NOMO-1 (cell line): Measurements from ENCODE around the gene PCBP3.
A peak's percentile ranks its signal among the peaks of the same experiment; 100 is the strongest.

Experiments used
- DNase-seq, 2 experiments: peaks; one replicate each; lab custom pipeline; 2025; ENCODE audit not compliant: unreplicated experiment in 2 of 2; lab: John Stamatoyannopoulos, UW

PCBP3 gene

GRCh38 chr21:45723049-45723958, 79.8 kb downstream of the PCBP3 start:
- no peak for DNase-seq

GRCh38 chr21:45724345-45724961, 80.9 kb downstream of the PCBP3 start:
- no peak for DNase-seq

- DNase-seq = peak in 1 of 2 experiments; percentile 16
Measured at GRCh38 chr21:45724994-45725843, 81.7 kb downstream of the PCBP3 start.

GRCh38 chr21:45725844-45726200, 82.3 kb downstream of the PCBP3 start:
- DNase-seq = no peak

GRCh38 chr21:45726438-45726837, 82.9 kb downstream of the PCBP3 start:
- no peak for DNase-seq

GRCh38 chr21:45727390-45727789, 83.9 kb downstream of the PCBP3 start:
- DNase-seq = no peak

- DNase-seq = no peak
Measured at GRCh38 chr21:45735259-45736000, 91.9 kb downstream of the PCBP3 start.

- no peak for DNase-seq
Measured at GRCh38 chr21:45736042-45736689, 92.6 kb downstream of the PCBP3 start.

GRCh38 chr21:45736690-45737484, 93.4 kb downstream of the PCBP3 start:
- no peak for DNase-seq

- DNase-seq = no peak
Measured at GRCh38 chr21:45737485-45738166, 94.1 kb downstream of the PCBP3 start.

GRCh38 chr21:45739218-45740087, 95.9 kb downstream of the PCBP3 start:
- DNase-seq = no peak

- no peak for DNase-seq
Measured at GRCh38 chr21:45740088-45740440, 96.5 kb downstream of the PCBP3 start.

- DNase-seq = no peak
Measured at GRCh38 chr21:45740491-45741357, 97.2 kb downstream of the PCBP3 start.

- DNase-seq = no peak
Measured at GRCh38 chr21:45741691-45742090, 98.2 kb downstream of the PCBP3 start.

GRCh38 chr21:45742247-45742646, 98.7 kb downstream of the PCBP3 start:
- DNase-seq = no peak

- no peak for DNase-seq
Measured at GRCh38 chr21:45745256-45745655, 101.7 kb downstream of the PCBP3 start.

GRCh38 chr21:45747233-45747766, 103.8 kb downstream of the PCBP3 start:
- no peak for DNase-seq
